MCF 10A (cell line): Measurements from ENCODE around the gene EEA1. TPM values are rescaled to one million over a fixed set of nuclear protein-coding genes. Genes with fewer than 3 reads are reported as not detected.

Source experiments
- BruUV-seq: library from RNA; stranded (reverse); fragments of 400-500 nt; replicated peaks from 2 replicates; lab custom pipeline; 2021; lab: Mats Ljungman, UMichigan
- CTCF ChIA-PET: fragments of 300-600 bp; sonication (Branson Sonifier 250); formaldehyde crosslinking; extraction: SDS; loops from one replicate; lab custom pipeline; 2021; ENCODE audit warnings: antibody characterized with exemption, inconsistent platforms; lab: Yijun Ruan, JAX
- POLR2A ChIA-PET: fragments of 300-600, 350-650 bp; sonication (Branson Sonifier 250); formaldehyde crosslinking; extraction: SDS; loops from one replicate; lab custom pipeline; 2020; ENCODE audit warnings: antibody characterized with exemption, inconsistent platforms; lab: Yijun Ruan, JAX
- DNase-seq: peaks from one replicate; pipeline ENCODE4 v3.0.0-alpha.2; 2018; ENCODE audit not compliant: unreplicated experiment
- H3K27ac Mint-ChIP-seq: one replicate; pipeline ENCODE4 v1.8.0; 2022; ENCODE audit warnings: mild to moderate bottlenecking, low read depth, mixed read lengths; ENCODE audit not compliant: unreplicated experiment
- H3K27me3 Mint-ChIP-seq: one replicate; pipeline ENCODE4 v1.8.0; 2022; ENCODE audit warnings: mixed read lengths; ENCODE audit not compliant: insufficient read depth, unreplicated experiment
- H3K36me3 Mint-ChIP-seq: one replicate; pipeline ENCODE4 v1.8.0; 2022; ENCODE audit warnings: mild to moderate bottlenecking, moderate library complexity, mixed read lengths; ENCODE audit not compliant: insufficient read depth, unreplicated experiment
- H3K4me1 Mint-ChIP-seq: one replicate; pipeline ENCODE4 v1.8.0; 2022; ENCODE audit warnings: mixed read lengths; ENCODE audit not compliant: insufficient read depth, unreplicated experiment
- H3K4me3 Mint-ChIP-seq: one replicate; pipeline ENCODE4 v1.8.0; 2022; ENCODE audit warnings: mild to moderate bottlenecking, moderate library complexity, mixed read lengths; ENCODE audit not compliant: unreplicated experiment
- H3K9me3 Mint-ChIP-seq: one replicate; pipeline ENCODE4 v1.8.0; 2022; ENCODE audit warnings: mixed read lengths; ENCODE audit not compliant: unreplicated experiment
- CTCF ChIP-seq: fragments of 200-600 bp; IDR thresholded peaks from one replicate; pipeline ENCODE4 v1.8.0; 2022; ENCODE audit warnings: antibody characterized with exemption, mild to moderate bottlenecking; ENCODE audit not compliant: unreplicated experiment
- intact Hi-C: fragments of 100-400 bp; cut with micrococcal nuclease; formaldehyde crosslinking; loops from 2 replicates; pipeline ENCODE4 v1.14.1; 2022
- total RNA-seq: library from RNA; stranded (reverse); gene quantifications from 2 replicates; pipeline ENCODE4 v1.2.3, GENCODE V29; 2022

EEA1 gene
- total RNA-seq, 1 experiment from 2014 or later: 46.3 TPM

DNA sequence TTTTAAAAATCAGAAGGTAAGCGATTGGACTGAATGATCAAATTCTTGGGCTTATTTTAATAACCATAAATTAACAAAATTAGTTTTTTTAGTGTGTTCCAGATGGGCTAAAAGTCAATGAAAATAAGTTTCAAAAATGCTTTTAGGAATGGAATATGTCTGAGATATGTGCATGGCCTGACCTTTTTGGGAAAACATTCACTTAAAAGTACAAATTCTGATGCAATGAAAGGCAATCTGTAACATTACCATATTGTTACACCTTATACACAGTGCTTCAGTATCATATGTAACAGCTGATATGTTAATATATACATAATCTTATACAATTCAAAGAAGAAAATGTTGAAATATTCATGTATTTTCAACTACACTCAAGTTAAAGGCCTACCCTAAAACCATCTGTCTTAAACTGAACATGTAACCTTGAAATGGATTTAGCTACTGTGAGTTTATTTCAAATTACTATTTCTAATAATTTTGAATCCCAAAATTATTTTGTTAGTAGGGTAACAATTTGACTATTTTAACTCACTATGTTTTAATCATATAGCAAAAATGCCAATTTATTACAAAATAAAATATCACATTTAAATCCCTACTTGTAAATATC, 84.8 kb downstream of the EEA1 start:
- CTCF ChIA-PET: interaction anchor here (0.5 kb wide), 1 partner anchor 248 kb away, joined by 4 read pairs; no protein-coding TSS in a partner anchor
- BruUV-seq: no TSS peak

GRCh38 chr12:92829686-92830282, 99.3 kb downstream of the EEA1 start:
- Mint-ChIP-seq H3K36me3 (peaks cover 40% of the 10 kb centered on the region), H3K27me3 (no peaks in the 10 kb centered on the region), H3K9me3 (no peaks in the 10 kb centered on the region), H3K27ac (no peak overlapping the region), H3K4me1 (no peaks in the 10 kb centered on the region), H3K4me3 (no peak overlapping the region)
- no peak for TF ChIP-seq CTCF
- no TSS peak for BruUV-seq
- ChIA-PET CTCF (interaction anchor here (0.6 to 3.2 kb wide), 4 partner anchors 15 to 158 kb away, joined by 4 to 16 read pairs (median 4); no protein-coding TSS in a partner anchor), POLR2A (no interaction called here)
- DNase-seq: no peak
- intact Hi-C loops: loop anchor here (2.0 to 5.0 kb wide), 3 partner anchors 45 to 297 kb away; no protein-coding TSS in a partner anchor

More for the DNA sequence above, 84.8 kb downstream of the EEA1 start:
- TF ChIP-seq CTCF: no peak
- Mint-ChIP-seq H3K9me3 (no peaks in the 10 kb centered on the region), H3K4me3 (no peak overlapping the region), H3K27me3 (no peaks in the 10 kb centered on the region), H3K36me3 (peaks cover 24% of the 10 kb centered on the region), H3K4me1 (no peaks in the 10 kb centered on the region), H3K27ac (no peak overlapping the region)
- POLR2A ChIA-PET: interaction anchor here (0.6 to 1.3 kb wide), 2 partner anchors 8 to 67 kb away, joined by 3 to 6 read pairs; no protein-coding TSS in a partner anchor
- intact Hi-C loops: no loop called here
- DNase-seq: no peak

GRCh38 chr12:92828565-92828964, 100.5 kb downstream of the EEA1 start:
- H3K27me3 Mint-ChIP-seq: no peaks in the 10 kb centered on the region
- ChIA-PET POLR2A (interaction anchor here (0.6 kb wide), 1 partner anchor 568 kb away, joined by 3 read pairs; no protein-coding TSS in a partner anchor), CTCF (interaction anchor here (0.6 to 3.2 kb wide), 3 partner anchors 8 to 159 kb away, joined by 3 to 16 read pairs (median 3); no protein-coding TSS in a partner anchor)
- H3K4me3 Mint-ChIP-seq: no peak overlapping the region
- peaks cover 40% of the 10 kb centered on the region for H3K36me3 Mint-ChIP-seq
- no peaks in the 10 kb centered on the region for H3K9me3 Mint-ChIP-seq
- intact Hi-C loops: loop anchor here (2.0 to 5.0 kb wide), 3 partner anchors 44 to 298 kb away; no protein-coding TSS in a partner anchor
- BruUV-seq: no TSS peak
- no peak for TF ChIP-seq CTCF
- no peaks in the 10 kb centered on the region for H3K4me1 Mint-ChIP-seq
- no peak overlapping the region for H3K27ac Mint-ChIP-seq
- DNase-seq: no peak

GRCh38 chr12:92827836-92828431, 101.2 kb downstream of the EEA1 start:
- CTCF ChIA-PET: interaction anchor here (0.6 to 3.2 kb wide), 25 partner anchors 11 to 1657 kb away, joined by 3 to 16 read pairs (median 3); partner anchors contain the start of gene EEA1
- Mint-ChIP-seq H3K27ac (no peak overlapping the region), H3K9me3 (no peaks in the 10 kb centered on the region), H3K27me3 (no peaks in the 10 kb centered on the region), H3K4me3 (no peak overlapping the region), H3K4me1 (no peaks in the 10 kb centered on the region), H3K36me3 (peaks cover 40% of the 10 kb centered on the region)
- no TSS peak for BruUV-seq
- POLR2A ChIA-PET: interaction anchor here (0.6 to 1.0 kb wide), 7 partner anchors 14 to 159 kb away, joined by 3 to 8 read pairs (median 3); partner anchors contain the start of gene EEA1
- TF ChIP-seq CTCF: peak; percentile 78
- intact Hi-C loops: loop anchor here (2.0 to 5.0 kb wide), 3 partner anchors 43 to 299 kb away; no protein-coding TSS in a partner anchor
- DNase-seq: peak; percentile 69
